Esophagus muscularis mucosa (tissue), 4 donors: Measurements from ENCODE around the gene VAMP8. TPM values are rescaled to one million over a fixed set of nuclear protein-coding genes. Genes with fewer than 3 reads are reported as not detected.
A peak's percentile ranks its signal among the peaks of the same experiment; 100 is the strongest.
"Not testable (repeated sequence)": the region's sequence is repeated elsewhere in the genome, so short reads cannot be mapped to it uniquely, and the experiment has no call there.

Source experiments
- DNase-seq: peaks from one replicate; pipeline ENCODE4 v3.0.0-alpha.2; 2017; ENCODE audit errors: extremely low spot score
- H3K27ac ChIP-seq, 4 donors: fragments of 200-600 bp; sonication (generic); replicated peaks in 1 of 4; 1 replicate in 3 of 4; 2 replicates in 1 of 4; pipeline ENCODE4 v1.5.1; 2016 to 2019; ENCODE audit warnings: mild to moderate bottlenecking in 1 of 4
- H3K27me3 ChIP-seq, 4 donors: fragments of 200-600 bp; sonication (generic); one replicate each; pipeline versions ENCODE4 v1.5.1 to v1.6.0; 2016 to 2019
- H3K36me3 ChIP-seq, 4 donors: fragments of 200-600 bp; sonication (generic); one replicate each; pipeline ENCODE4 v1.5.1; 2016 to 2019
- H3K4me1 ChIP-seq, 4 donors: fragments of 200-600 bp; sonication (generic); one replicate each; pipeline ENCODE4 v1.5.1; 2016 to 2019
- H3K4me3 ChIP-seq, 4 donors: fragments of 200-600 bp; sonication (generic); 1 replicate in 2 of 4; 2 replicates in 2 of 4; pipeline ENCODE4 v1.5.1; 2016 to 2019; ENCODE audit warnings: mild to moderate bottlenecking in 4 of 4, moderate library complexity in 1 of 4
- H3K9me3 ChIP-seq, 4 donors: fragments of 200-600 bp; sonication (generic); 1 replicate in 3 of 4; 2 replicates in 1 of 4; pipeline ENCODE4 v1.5.1; 2016 to 2019
- CTCF ChIP-seq, 3 experiments: fragments of 200-600 bp in 2 of 3; fragments of 450-650 bp in 1 of 3; sonication (generic) in 2 of 3; IDR thresholded peaks; one replicate each; pipeline ENCODE4 v1.5.1; 2017 to 2019; ENCODE audit warnings: antibody characterized with exemption in 3 of 3, mild to moderate bottlenecking in 2 of 3, moderate library complexity in 1 of 3
- EP300 ChIP-seq: sonication (generic); formaldehyde crosslinking; IDR thresholded peaks from one replicate; pipeline ENCODE4 v1.6.1; 2017; ENCODE audit warnings: antibody characterized with exemption
- POLR2A ChIP-seq: fragments of 450-650 bp; IDR thresholded peaks from one replicate; pipeline ENCODE4 v1.6.1; 2017; ENCODE audit warnings: antibody characterized with exemption, moderate library complexity, mild to moderate bottlenecking, low read depth
- POLR2AphosphoS5 ChIP-seq, 2 donors: sonication (generic); formaldehyde crosslinking; IDR thresholded peaks; one replicate each; pipeline ENCODE4 v1.6.1; 2017; ENCODE audit warnings: antibody characterized with exemption in 2 of 2
- WGBS: methylation state at CpG from one replicate; pipeline ENCODE4 v1.1.5; 2018; 5-methylcytosine and 5-hydroxymethylcytosine counted together
- intact Hi-C: fragments of 100-400 bp; cut with DNase I; formaldehyde crosslinking; loops from one replicate; pipeline ENCODE4 v1.15.1; 2023
- total RNA-seq, 4 donors: library from RNA; depleted of rRNA; stranded (reverse); fragments of >200 nt; gene quantifications; one replicate each; pipeline versions ENCODE4 v1.1.0 to v1.2.1, GENCODE V29; 2016

The VAMP8 gene
- total RNA-seq, 4 donors from 2014 or later, result 4.8 to 15.6 (median 8.3) TPM

DNA sequence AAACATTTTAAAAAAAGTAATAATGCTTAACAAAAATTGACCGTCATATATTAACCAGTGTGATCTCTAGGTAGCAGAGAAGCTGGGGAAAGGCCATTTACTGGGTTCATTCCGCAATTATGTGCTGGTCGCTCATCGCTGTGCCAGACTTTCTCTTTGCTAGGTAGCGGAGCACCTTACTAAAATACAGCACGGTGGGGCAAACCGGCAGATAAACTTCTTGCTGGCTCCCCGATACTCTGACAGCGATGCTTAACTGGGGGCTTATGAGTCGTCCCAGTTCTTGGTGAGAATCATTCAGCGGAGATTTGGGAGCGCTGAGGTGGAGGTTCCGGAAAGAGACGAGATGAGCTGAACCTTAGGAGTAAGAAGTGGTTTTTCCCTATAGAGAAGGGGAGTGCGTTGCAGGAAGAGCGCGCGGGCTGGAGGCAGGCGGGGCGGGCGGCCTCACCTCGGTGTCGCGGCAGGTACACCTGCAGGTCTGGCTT, 33.9 kb downstream of the VAMP8 start:
- H3K9me3 ChIP-seq, result no peaks in the 10 kb centered on the region
- peak overlapping the region; percentile 80 to 89 (median 84) for H3K27ac ChIP-seq
- H3K27me3 ChIP-seq, result no peaks in the 10 kb centered on the region
- 8% methylated on average over 23 of the region's 24 CpGs for WGBS
- H3K4me3 ChIP-seq, result peak overlapping the region; percentile 77 to 96 (median 88)
- peaks cover 23 to 67% (median 58%) of the 10 kb centered on the region in 4 donors for H3K4me1 ChIP-seq
- DNase-seq, result no peak
- peaks cover 0 to 37% (median 16%) of the 10 kb centered on the region in 4 donors for H3K36me3 ChIP-seq
- intact Hi-C loops, result no loop called here
- TF ChIP-seq EP300 (no peak), POLR2AphosphoS5 (IDR thresholded peaks at IDR 0.05) (no peak), POLR2A (no peak), CTCF (IDR thresholded peaks at IDR 0.05) (no peak)

DNA sequence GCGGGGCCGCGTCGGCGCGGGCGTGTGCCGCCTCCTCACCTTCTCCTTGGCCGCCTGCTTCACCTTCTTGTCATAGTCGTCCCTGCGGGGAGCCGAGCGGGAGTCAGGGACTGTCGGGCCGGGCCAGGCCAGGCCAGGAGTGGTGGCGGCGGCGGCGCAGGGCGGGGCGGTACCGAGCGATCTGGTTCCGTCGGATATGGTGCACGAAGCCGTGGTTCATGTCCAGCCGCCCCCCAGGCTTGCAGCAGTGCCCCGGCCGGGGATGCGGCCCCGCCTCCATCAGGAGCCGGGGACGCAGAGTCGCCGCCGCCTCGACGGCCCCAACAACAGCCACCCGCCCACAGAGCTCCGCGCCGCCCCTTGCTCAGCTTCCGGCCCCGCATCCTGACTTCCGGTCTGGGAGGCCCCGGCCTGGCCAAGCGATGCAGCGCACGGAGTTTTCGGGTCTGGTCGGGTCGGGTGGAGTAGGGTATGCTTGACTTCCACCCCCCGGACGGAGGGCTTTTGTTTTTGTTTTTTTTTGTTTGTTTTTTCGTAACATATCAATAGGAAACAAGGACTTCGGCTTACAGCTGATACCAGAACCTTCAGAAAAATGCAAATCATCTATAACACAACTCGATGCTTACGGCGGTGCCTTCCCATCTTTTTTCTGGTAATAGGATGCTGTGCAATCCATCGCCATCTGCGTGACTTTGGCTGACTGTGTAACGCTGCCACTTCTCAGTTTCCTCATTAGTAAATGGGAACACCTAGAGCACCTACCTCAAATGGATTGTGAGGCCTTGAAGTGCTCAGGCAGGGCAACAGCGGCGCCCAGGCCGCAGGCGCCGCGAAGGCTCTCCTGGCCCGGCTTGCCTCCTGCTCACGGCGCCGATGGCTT, 34.6 kb downstream of the VAMP8 start, which contains the start of gene C2orf68:
Gene C2orf68, minus strand, starts transcription at position 362 of the 883 bp plus-strand sequence. Its CDS starts 82 bp downstream, at position 280.
- 20% methylated on average over 45 of the region's 73 CpGs for WGBS
- Histone ChIP-seq H3K4me1 (peaks cover 20 to 65% (median 56%) of the 10 kb centered on the region in 4 donors), H3K4me3 (peak within 1 kb of the TSS; percentile 77 to 96 (median 88)), H3K27me3 (no peaks in the 10 kb centered on the region), H3K36me3 (peaks cover 0 to 33% (median 16%) of the 10 kb centered on the region in 4 donors), H3K27ac (peak within 1 kb of the TSS; percentile 80 to 89 (median 84)), H3K9me3 (no peaks in the 10 kb centered on the region)
- TF ChIP-seq CTCF (IDR thresholded peaks at IDR 0.05) (no peak), EP300 (no peak), POLR2AphosphoS5 (IDR thresholded peaks at IDR 0.05) (peak; percentile 89 to 92), POLR2A (peak; percentile 66)
- intact Hi-C loops, result no loop called here
- DNase-seq, result peak; percentile 97

GRCh38 chr2:85613717-85614515, 36.5 kb downstream of the VAMP8 start:
- H3K4me3 ChIP-seq, result no peak overlapping the region
- peaks cover 20 to 65% (median 58%) of the 10 kb centered on the region in 4 donors for H3K4me1 ChIP-seq
- no peak for DNase-seq
- intact Hi-C loops, result no loop called here
- H3K36me3 ChIP-seq, result peaks cover under 1 to 19% (median 12%) of the 10 kb centered on the region in 4 donors
- TF ChIP-seq POLR2A (no peak), EP300 (no peak), CTCF (IDR thresholded peaks at IDR 0.05) (no peak), POLR2AphosphoS5 (IDR thresholded peaks at IDR 0.05) (no peak)
- H3K27ac ChIP-seq, result no peak overlapping the region
- WGBS, result 90% methylated on average over 10 of the region's 10 CpGs
- H3K27me3 ChIP-seq, result no peaks in the 10 kb centered on the region
- no peaks in the 10 kb centered on the region for H3K9me3 ChIP-seq

- H3K9me3 ChIP-seq, H3K4me3 ChIP-seq, H3K27ac ChIP-seq, H3K27me3 ChIP-seq, DNase-seq, intact Hi-C loops: not testable (repeated sequence)
- 90% methylated on average over 7 of the region's 7 CpGs for WGBS
- Histone ChIP-seq H3K36me3 (peaks cover 5 to 19% (median 13%) of the 10 kb centered on the region in 4 donors), H3K4me1 (peaks cover 17 to 58% (median 51%) of the 10 kb centered on the region in 4 donors)
These were observed 37.4 kb downstream of the VAMP8 start for GRCh38 chr2:85614757-85615156.

GRCh38 chr2:85615413-85615728, 38.0 kb downstream of the VAMP8 start:
- Histone ChIP-seq H3K9me3 (no peaks in the 10 kb centered on the region), H3K27ac (peak overlapping the region; percentile 82 to 94 (median 92)), H3K27me3 (no peaks in the 10 kb centered on the region), H3K4me3 (peak overlapping the region; percentile 67 to 98 (median 90)), H3K36me3 (peaks cover 5 to 21% (median 16%) of the 10 kb centered on the region in 4 donors), H3K4me1 (peaks cover 16 to 52% (median 45%) of the 10 kb centered on the region in 4 donors)
- intact Hi-C loops, result no loop called here
- TF ChIP-seq EP300 (no peak), POLR2AphosphoS5 (IDR thresholded peaks at IDR 0.05) (no peak), POLR2A (no peak), CTCF (IDR thresholded peaks at IDR 0.05) (no peak)
- WGBS, result 87% methylated on average over 17 of the region's 17 CpGs
- DNase-seq, result no peak

- WGBS, result 83% methylated on average over 5 of the region's 5 CpGs
- peaks cover 13 to 34% (median 32%) of the 10 kb centered on the region in 4 donors for H3K4me1 ChIP-seq
- H3K9me3 ChIP-seq, DNase-seq, intact Hi-C loops, H3K27ac ChIP-seq, H3K27me3 ChIP-seq: not testable (repeated sequence)
- peaks cover 26 to 44% (median 38%) of the 10 kb centered on the region in 4 donors for H3K36me3 ChIP-seq
- H3K4me3 ChIP-seq, result peak overlapping the region in 1 of 4 donors; percentile 98
These were observed 40.3 kb downstream of the VAMP8 start for GRCh38 chr2:85617723-85618122.
